ENCODE data around the gene MTUS2.
"Not testable (repeated sequence)": the region's sequence is repeated elsewhere in the genome, so short reads cannot be mapped to it uniquely, and the experiment has no call there.

MTUS2 gene

GRCh38 chr13:29345860-29346582 lies 525.9 kb downstream of the MTUS2 start:
- DNase-seq = not testable (repeated sequence)

- DNase-seq = no peak
Observed at GRCh38 chr13:29355029-29355428, 534.9 kb downstream of the MTUS2 start.

GRCh38 chr13:29359181-29359580 lies 539.0 kb downstream of the MTUS2 start:
- DNase-seq = no peak

- DNase-seq = no peak
Observed at GRCh38 chr13:29361716-29362115, 541.6 kb downstream of the MTUS2 start.

- DNase-seq = peak; percentile 42
Observed at GRCh38 chr13:29362849-29363604, 542.9 kb downstream of the MTUS2 start.

- peak; percentile 17 for DNase-seq
Observed at GRCh38 chr13:29369060-29369743, 549.1 kb downstream of the MTUS2 start.

- no peak for DNase-seq
Observed at GRCh38 chr13:29379281-29379680, 559.1 kb downstream of the MTUS2 start.

- DNase-seq = no peak
Observed at GRCh38 chr13:29379865-29380264, 559.7 kb downstream of the MTUS2 start.

GRCh38 chr13:29382021-29382420 lies 561.9 kb downstream of the MTUS2 start:
- no peak for DNase-seq

GRCh38 chr13:29383476-29383875 lies 563.3 kb downstream of the MTUS2 start:
- no peak for DNase-seq

- DNase-seq = no peak
Observed at GRCh38 chr13:29384466-29384865, 564.3 kb downstream of the MTUS2 start.

- no peak for DNase-seq
Observed at GRCh38 chr13:29384871-29385270, 564.7 kb downstream of the MTUS2 start.

GRCh38 chr13:29386246-29386645 lies 566.1 kb downstream of the MTUS2 start:
- DNase-seq = no peak

- DNase-seq = not testable (repeated sequence)
Observed at GRCh38 chr13:29390598-29390997, 570.5 kb downstream of the MTUS2 start.

GRCh38 chr13:29396446-29396845 lies 576.3 kb downstream of the MTUS2 start:
- no peak for DNase-seq

GRCh38 chr13:29397265-29397664 lies 577.1 kb downstream of the MTUS2 start:
- DNase-seq = no peak

- no peak for DNase-seq
Observed at GRCh38 chr13:29402166-29402636, 582.1 kb downstream of the MTUS2 start.

- DNase-seq = no peak
Observed at GRCh38 chr13:29405401-29405800, 585.3 kb downstream of the MTUS2 start.

GRCh38 chr13:29411481-29411880 lies 591.3 kb downstream of the MTUS2 start:
- no peak for DNase-seq

- no peak for DNase-seq
Observed at GRCh38 chr13:29418026-29418425, 597.9 kb downstream of the MTUS2 start.

GRCh38 chr13:29421118-29421517 lies 601.0 kb downstream of the MTUS2 start:
- DNase-seq = no peak

- DNase-seq = no peak
Observed at GRCh38 chr13:29422015-29422414, 601.9 kb downstream of the MTUS2 start.

- no peak for DNase-seq
Observed at GRCh38 chr13:29423050-29423449, 602.9 kb downstream of the MTUS2 start.

- no peak for DNase-seq
Observed at GRCh38 chr13:29427937-29428309, 607.8 kb downstream of the MTUS2 start.

Data from NCI-H1105 (cell line).